Activated CD4-positive, alpha-beta T cell treated with anti-CD3 and anti-CD28 coated beads, Interleukin-2, Interleukin-4, amounts not matched to agents 100 ng/mL and 50 ng/mL, durations not matched to agents 16 hours and 8 hours (primary cell): ENCODE measurements around the gene ALDH3B1.

Source experiments
- DNase-seq: peaks from one replicate; pipeline ENCODE4 v3.0.0-alpha.2; 2020; ENCODE audit warnings: low spot score

ALDH3B1 gene

DNA sequence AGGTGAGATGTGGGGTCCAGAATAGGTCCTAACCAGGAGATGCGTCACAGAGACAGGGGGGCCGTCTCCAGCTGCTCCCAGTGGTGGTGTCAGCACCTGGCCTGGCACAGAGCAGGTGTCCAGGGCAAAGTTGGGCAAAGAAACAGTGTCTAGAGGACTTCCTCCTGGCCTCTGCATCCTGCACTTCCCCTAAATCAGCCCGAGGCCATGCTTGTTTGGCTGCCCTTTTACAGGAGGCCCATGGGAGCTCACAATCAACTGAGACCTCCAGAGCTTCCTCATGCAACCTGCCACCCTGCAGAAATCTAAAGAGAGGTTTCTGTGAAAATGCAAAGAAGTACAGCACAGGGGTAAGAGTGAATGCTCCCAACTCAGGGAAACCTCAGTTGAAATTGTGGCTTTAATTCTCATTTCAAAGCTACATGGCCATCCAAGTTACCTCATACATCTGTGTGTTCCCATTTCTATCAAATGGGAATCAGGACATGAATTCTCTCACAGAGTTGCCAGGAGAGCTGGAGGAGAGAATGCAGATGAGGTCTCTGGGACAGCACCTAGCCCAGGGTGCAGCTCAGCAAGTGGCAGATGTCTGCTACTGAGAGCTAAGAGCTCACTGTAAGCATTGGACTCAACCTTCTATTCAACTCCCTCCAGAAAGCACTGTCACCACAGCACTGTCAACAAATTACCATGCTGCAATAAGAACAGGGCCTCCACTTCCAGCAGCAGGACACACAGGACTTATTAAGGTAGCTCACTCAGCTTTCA is 61.3 kb downstream of the ALDH3B1 start:
- DNase-seq: no peak

DNA sequence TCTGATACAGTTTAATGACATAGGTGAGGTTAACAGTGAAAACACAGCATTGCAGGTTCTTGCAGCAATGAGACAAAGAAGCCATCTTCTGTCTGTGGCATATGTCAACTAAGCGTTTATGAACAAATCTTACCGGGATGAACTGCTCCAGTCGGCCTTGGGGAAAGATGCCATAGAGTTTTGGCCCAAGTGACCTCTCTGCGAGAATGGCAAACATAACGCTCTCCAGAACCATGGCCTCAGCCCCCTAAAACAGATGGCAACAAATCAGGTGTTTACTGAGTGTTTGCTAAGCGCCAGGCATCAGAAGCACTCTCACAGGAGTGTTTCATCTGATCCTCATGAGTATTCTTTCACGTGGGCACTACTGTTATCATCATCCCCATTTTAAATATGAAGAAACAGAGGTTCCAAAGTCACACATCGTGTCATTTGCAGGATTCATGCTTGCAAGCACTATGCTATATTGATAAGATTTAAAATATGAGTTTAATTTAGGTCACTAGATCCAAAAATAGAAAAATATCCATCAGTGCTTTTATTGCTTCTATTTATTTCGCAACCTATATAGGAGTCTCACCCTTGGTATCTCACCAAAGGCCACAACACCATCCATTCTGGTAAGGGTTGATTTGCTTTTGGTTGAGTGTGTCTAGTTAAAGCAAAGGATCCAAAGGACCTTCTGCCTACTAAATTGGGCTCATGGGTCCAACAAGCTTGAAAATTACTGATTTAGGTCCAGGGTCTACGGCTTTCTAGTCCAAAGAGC is 64.6 kb downstream of the ALDH3B1 start:
- no peak for DNase-seq

DNA sequence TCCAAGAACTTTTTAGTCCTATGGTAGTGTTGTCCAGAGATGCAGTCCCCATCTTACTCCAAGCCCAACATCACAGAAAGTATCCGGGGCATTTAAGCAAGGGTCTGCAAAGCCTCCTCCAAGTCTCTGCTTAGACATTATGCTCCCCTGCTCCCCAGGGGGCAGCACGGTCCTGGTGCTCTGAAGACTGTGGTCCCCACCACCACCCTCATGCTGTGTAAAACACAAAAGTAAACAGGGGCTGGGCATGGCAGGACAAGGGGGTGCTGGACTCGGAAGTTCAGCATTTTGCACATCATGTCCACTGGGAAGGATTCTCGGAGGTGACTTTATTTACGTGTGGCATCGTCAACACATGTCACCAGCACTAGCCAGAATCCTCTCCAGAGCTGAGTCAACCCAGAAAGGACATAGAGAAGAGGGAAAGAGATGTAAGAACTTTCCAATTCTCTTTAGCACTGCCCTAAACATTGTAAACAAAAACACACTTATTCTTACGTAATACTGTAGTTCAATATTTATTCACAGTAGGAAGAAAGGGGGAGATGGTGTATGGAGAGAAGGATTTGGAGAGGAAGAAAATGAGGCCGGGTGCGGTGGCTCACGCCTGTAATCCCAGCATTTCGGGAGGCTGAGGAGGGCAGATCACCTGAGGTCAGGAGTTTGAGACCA is 66.4 kb downstream of the ALDH3B1 start:
- DNase-seq: no peak

DNA sequence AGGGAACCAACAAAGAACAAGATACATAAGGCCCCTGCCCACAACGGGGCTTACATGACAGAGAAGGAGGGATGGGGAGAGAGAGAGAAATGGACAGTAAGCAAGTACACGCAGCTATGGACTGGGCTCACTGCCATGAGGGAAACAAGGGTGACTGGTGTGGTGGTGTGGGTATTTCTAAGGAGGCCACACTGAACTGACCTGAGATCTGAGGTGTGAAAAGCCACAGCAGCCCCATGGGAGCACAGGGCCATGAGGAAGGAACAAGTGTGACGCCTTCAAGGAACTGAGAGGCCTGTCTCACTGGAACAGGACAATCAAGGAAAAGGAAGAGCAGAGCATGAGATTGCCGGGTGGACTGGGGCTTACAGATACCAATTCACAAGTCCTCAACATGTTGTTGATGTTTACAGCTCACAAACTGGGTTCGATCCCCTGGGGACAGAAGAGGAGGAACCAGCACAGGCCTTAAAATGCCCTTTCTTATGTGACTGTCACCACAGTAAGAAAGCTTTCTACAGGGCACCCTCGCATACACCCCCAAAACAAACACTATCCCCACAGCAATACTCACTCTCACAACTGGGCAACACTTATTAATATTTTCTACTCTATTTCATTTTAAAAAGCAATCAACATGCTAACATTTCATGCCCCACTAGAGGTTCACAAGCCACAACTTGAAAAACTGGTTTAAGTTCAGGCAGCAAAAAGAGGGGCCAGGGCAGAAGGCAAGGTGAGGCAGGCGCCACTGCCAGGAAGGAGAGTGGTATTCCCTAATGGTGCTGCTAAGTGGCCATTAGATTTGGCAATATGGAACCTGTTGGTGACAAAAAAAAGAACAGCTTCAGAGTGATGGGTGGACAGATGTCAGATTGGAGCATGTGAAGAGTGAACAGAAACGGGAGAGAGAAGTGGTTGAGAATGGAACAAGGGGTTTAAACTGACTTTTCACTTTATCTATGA is 67.8 kb downstream of the ALDH3B1 start:
- DNase-seq: no peak
